GM12864 (cell line): Measurements from ENCODE around the gene POLG.

ENCODE experiments used
- DNase-seq: peaks from one replicate; pipeline ENCODE4 v3.0.0-alpha.2; 2011; ENCODE audit warnings: low read depth
- H3K4me3 ChIP-seq: 2 replicates; pipeline ENCODE4 v1.5.1; 2011; ENCODE audit warnings: mild to moderate bottlenecking, low read depth, low read length, control low read depth
- TF ChIP-seq, protein P1 (sequence below): IDR thresholded peaks from 2 replicates; pipeline ENCODE4 v1.5.1; 2011; ENCODE audit warnings: low read depth, mild to moderate bottlenecking, moderate library complexity, low read length, control low read depth, inconsistent platforms; ENCODE audit errors: missing control alignments

The POLG gene

GRCh38 chr15:89329329-89330084 lies 5.1 kb downstream of the POLG start:
- no peak overlapping the region for H3K4me3 ChIP-seq
- no peak for DNase-seq
- TF ChIP-seq, protein P1, sequence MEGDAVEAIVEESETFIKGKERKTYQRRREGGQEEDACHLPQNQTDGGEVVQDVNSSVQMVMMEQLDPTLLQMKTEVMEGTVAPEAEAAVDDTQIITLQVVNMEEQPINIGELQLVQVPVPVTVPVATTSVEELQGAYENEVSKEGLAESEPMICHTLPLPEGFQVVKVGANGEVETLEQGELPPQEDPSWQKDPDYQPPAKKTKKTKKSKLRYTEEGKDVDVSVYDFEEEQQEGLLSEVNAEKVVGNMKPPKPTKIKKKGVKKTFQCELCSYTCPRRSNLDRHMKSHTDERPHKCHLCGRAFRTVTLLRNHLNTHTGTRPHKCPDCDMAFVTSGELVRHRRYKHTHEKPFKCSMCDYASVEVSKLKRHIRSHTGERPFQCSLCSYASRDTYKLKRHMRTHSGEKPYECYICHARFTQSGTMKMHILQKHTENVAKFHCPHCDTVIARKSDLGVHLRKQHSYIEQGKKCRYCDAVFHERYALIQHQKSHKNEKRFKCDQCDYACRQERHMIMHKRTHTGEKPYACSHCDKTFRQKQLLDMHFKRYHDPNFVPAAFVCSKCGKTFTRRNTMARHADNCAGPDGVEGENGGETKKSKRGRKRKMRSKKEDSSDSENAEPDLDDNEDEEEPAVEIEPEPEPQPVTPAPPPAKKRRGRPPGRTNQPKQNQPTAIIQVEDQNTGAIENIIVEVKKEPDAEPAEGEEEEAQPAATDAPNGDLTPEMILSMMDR, result no peak

GRCh38 chr15:89328398-89329254 lies 6.0 kb downstream of the POLG start:
- H3K4me3 ChIP-seq, result no peak overlapping the region
- TF ChIP-seq, protein P1, result no peak
- no peak for DNase-seq

DNA sequence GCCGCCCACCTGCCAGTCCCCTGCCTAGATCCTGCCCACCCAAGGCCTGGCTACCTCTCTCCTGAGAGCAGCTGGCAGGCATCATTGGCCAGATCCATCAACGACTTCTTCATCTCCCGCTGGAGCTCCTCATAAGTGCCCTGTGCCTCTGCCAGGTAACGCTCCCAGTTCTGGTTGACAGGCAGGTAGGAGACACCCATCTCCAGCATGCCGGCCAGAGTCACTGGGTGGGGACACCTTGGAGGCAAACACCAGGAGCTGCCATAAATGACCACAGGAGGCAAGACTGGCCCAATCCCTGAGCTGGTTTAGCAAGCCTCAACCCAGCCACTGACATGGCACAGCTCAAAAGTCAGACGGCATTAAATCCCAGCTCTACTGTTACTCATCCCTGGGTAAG lies 7.5 kb downstream of the POLG start:
- TF ChIP-seq, protein P1, result no peak
- H3K4me3 ChIP-seq, result no peak overlapping the region

GRCh38 chr15:89326316-89326715 lies 8.3 kb downstream of the POLG start:
- TF ChIP-seq, protein P1, result no peak
- H3K4me3 ChIP-seq, result no peak overlapping the region
- no peak for DNase-seq

More for the DNA sequence above, 7.5 kb downstream of the POLG start:
- no peak for DNase-seq

GRCh38 chr15:89325039-89325803 lies 9.4 kb downstream of the POLG start:
- TF ChIP-seq, protein P1, result no peak
- no peak for DNase-seq
- H3K4me3 ChIP-seq, result no peak overlapping the region

GRCh38 chr15:89323825-89324224 lies 10.8 kb downstream of the POLG start:
- TF ChIP-seq, protein P1, result no peak
- H3K4me3 ChIP-seq, result no peak overlapping the region
- no peak for DNase-seq
